Endothelial cell of umbilical vein (primary cell): Measurements from ENCODE around the gene ARMH4. TPM values are rescaled to one million over a fixed set of nuclear protein-coding genes. Genes with fewer than 3 reads are reported as not detected.

Experiments used
- BruUV-seq: library from RNA; stranded (reverse); fragments of 400-500 nt; replicated peaks from 2 replicates; lab custom pipeline; 2021; lab: Mats Ljungman, UMichigan
- CTCF ChIA-PET: fragments of 300-600, 350-600 bp; sonication (Branson Sonifier 250); formaldehyde crosslinking; loops from one replicate; lab custom pipeline; 2021; ENCODE audit warnings: antibody characterized with exemption, inconsistent platforms; lab: Charles Lee
- POLR2A ChIA-PET: fragments of 300-600, 350-600 bp; sonication (Branson Sonifier 250); formaldehyde crosslinking; loops from one replicate; lab custom pipeline; 2021; ENCODE audit warnings: antibody characterized with exemption, inconsistent platforms; lab: Charles Lee
- DNase-seq: peaks from one replicate; pipeline ENCODE4 v3.0.0-alpha.2; 2011; ENCODE audit warnings: low read depth, low spot score
- FAIRE-seq: peaks from 2 replicates; lab custom pipeline; 2011; peaks lifted over from hg19 to GRCh38; lab: Jason Lieb, UNC
- H2AFZ ChIP-seq: 2 replicates; pipeline ENCODE4 v1.6.0; 2012; ENCODE audit warnings: low read depth, low read length, control low read depth, inconsistent platforms
- H3K27ac ChIP-seq: 2 replicates; pipeline ENCODE4 v1.5.1; 2011; ENCODE audit warnings: low read depth, mild to moderate bottlenecking, control low read depth, low read length, moderate library complexity; ENCODE audit not compliant: insufficient read depth
- H3K27me3 ChIP-seq, 2 experiments: 2 replicates each; pipeline versions ENCODE4 v1.6.0 to v1.6.1; 2011; ENCODE audit warnings: low read length in 2 of 2, mixed read lengths in 1 of 2; ENCODE audit not compliant: control insufficient read depth in 2 of 2, insufficient read depth in 2 of 2
- H3K36me3 ChIP-seq, 2 experiments: 2 replicates in 1 of 2; 3 replicates in 1 of 2; pipeline ENCODE4 v1.5.1; 2011; ENCODE audit warnings: low read length in 2 of 2, mild to moderate bottlenecking in 1 of 2, moderate library complexity in 1 of 2; ENCODE audit not compliant: control insufficient read depth in 2 of 2, insufficient read depth in 2 of 2; ENCODE audit errors: extremely low read depth in 1 of 2
- H3K4me1 ChIP-seq: 3 replicates; pipeline ENCODE4 v1.5.1; 2011; ENCODE audit warnings: mild to moderate bottlenecking, low read length; ENCODE audit not compliant: control insufficient read depth, insufficient read depth; ENCODE audit errors: extremely low read depth
- H3K4me2 ChIP-seq: 2 replicates; pipeline ENCODE4 v1.6.1; 2011; ENCODE audit warnings: low read length, control low read depth, mixed read lengths; ENCODE audit not compliant: insufficient read depth
- H3K4me3 ChIP-seq, 3 experiments: fragments of 200-600 bp in 1 of 3; sonication (generic), shearing (Covaris generic) in 1 of 3; replicated peaks in 1 of 3; 2 replicates each; pipeline ENCODE4 v1.5.1; 2011 to 2016; ENCODE audit warnings: control low read depth in 3 of 3, low read length in 3 of 3, mild to moderate bottlenecking in 2 of 3, inconsistent platforms in 1 of 3, low read depth in 1 of 3, moderate library complexity in 1 of 3; ENCODE audit not compliant: insufficient read depth in 1 of 3
- H3K79me2 ChIP-seq: 2 replicates; pipeline ENCODE4 v1.6.0; 2012; ENCODE audit warnings: low read length, inconsistent platforms; ENCODE audit not compliant: control insufficient read depth, insufficient read depth
- H3K9ac ChIP-seq: replicated peaks from 2 replicates; pipeline ENCODE3; 2011; ENCODE audit warnings: low read length, control low read depth; ENCODE audit not compliant: insufficient read depth; ENCODE audit errors: extremely low read depth
- H3K9me1 ChIP-seq: replicated peaks from 3 replicates; pipeline ENCODE4 v1.6.0; 2011; ENCODE audit warnings: mild to moderate bottlenecking, low read length; ENCODE audit not compliant: control insufficient read depth, insufficient read depth; ENCODE audit errors: extremely low read depth
- H3K9me3 ChIP-seq: replicated peaks from 2 replicates; pipeline ENCODE4 v1.5.1; 2012; ENCODE audit warnings: low read length, inconsistent platforms; ENCODE audit not compliant: control insufficient read depth, insufficient read depth
- H4K20me1 ChIP-seq: replicated peaks from 2 replicates; pipeline ENCODE3; 2011; ENCODE audit warnings: mild to moderate bottlenecking, low read length; ENCODE audit not compliant: control insufficient read depth, insufficient read depth; ENCODE audit errors: extremely low read depth
- FOS ChIP-seq: IDR thresholded peaks from 2 replicates; pipeline ENCODE4 v1.6.1; 2011; ENCODE audit warnings: mild to moderate bottlenecking, low read length, moderate library complexity, borderline replicate concordance; ENCODE audit not compliant: insufficient read depth
- GATA2 ChIP-seq: IDR thresholded peaks from 2 replicates; pipeline ENCODE4 v1.7.0; 2011; ENCODE audit warnings: low read depth, mild to moderate bottlenecking, moderate library complexity, mixed read lengths, low read length; ENCODE audit not compliant: insufficient read length, insufficient read depth
- JUN ChIP-seq: IDR thresholded peaks from 2 replicates; pipeline ENCODE4 v1.6.1; 2011; ENCODE audit warnings: borderline replicate concordance, low read depth; ENCODE audit not compliant: insufficient read length, insufficient read depth
- POLR2A ChIP-seq: IDR thresholded peaks from 2 replicates; pipeline ENCODE4 v1.6.1; 2012; ENCODE audit warnings: low read depth, mild to moderate bottlenecking, control low read depth, low read length
- POLR2AphosphoS5 ChIP-seq: IDR thresholded peaks from 2 replicates; pipeline ENCODE4 v1.6.1; 2012; ENCODE audit warnings: low read depth, mild to moderate bottlenecking, control low read depth, low read length, moderate library complexity; ENCODE audit not compliant: insufficient read depth
- dilution Hi-C: fragments of 300-500 bp; cut with MboI; formaldehyde crosslinking; loops from one replicate; pipeline ENCODE4 v1.15.0; 2019; ENCODE audit warnings: low sequenced_read_pairs; ENCODE audit not compliant: extremely low pct_ligation_motif_present
- intact Hi-C: fragments of 100-400 bp; cut with micrococcal nuclease; formaldehyde crosslinking; loops from one replicate; pipeline ENCODE4 v1.10.0; 2022
- polyA plus RNA-seq, 4 experiments: library from polyadenylated mRNA; depleted of rRNA in 3 of 4; stranded (reverse) in 3 of 4; unstranded in 1 of 4; fragments of >200 nt; gene quantifications; 2 replicates each; pipeline versions ENCODE4 v1.2.1 to v1.2.3, GENCODE V29; 2011 to 2012; ENCODE audit warnings: missing spikeins in 1 of 4
- total RNA-seq: library from RNA; stranded (reverse); gene quantifications from 2 replicates; pipeline ENCODE4 v1.2.3, GENCODE V29; 2021

ARMH4 gene
- total and polyA plus RNA-seq, 2 donors (not counting 3 experiments of a cell fraction or from before 2014, with no cell fraction given) = 1.1 to 3.0 TPM

GRCh38 chr14:58145936-58146335 lies 6.1 kb downstream of the ARMH4 start:
- ChIA-PET POLR2A (no interaction called here), CTCF (interaction anchor here (0.7 kb wide), 1 partner anchor 38 kb away, joined by 3 read pairs; no protein-coding TSS in a partner anchor)
- TF ChIP-seq POLR2A = no peak
- TF ChIP-seq FOS = no peak
- TF ChIP-seq JUN = no peak
- Histone ChIP-seq H3K27ac (no peak overlapping the region), H3K27me3 (peaks cover 20 to 36% of the 10 kb centered on the region in 2 experiments), H4K20me1 (no peaks in the 10 kb centered on the region), H3K79me2 (no peaks in the 10 kb centered on the region), H3K9ac (no peak overlapping the region), H3K4me3 (no peak overlapping the region), H2AFZ (no peak overlapping the region), H3K9me3 (no peaks in the 10 kb centered on the region), H3K9me1 (no peaks in the 10 kb centered on the region), H3K4me1 (no peaks in the 10 kb centered on the region), H3K36me3 (no peaks in the 10 kb centered on the region), H3K4me2 (no peak overlapping the region)
- BruUV-seq = no TSS peak
- FAIRE-seq = no peak
- intact Hi-C loops (no loop called here), dilution Hi-C loops (no loop called here)
- no peak for DNase-seq

- no peak overlapping the region for H2AFZ ChIP-seq
- H3K27me3 ChIP-seq = peaks cover 0 to 8% of the 10 kb centered on the region in 2 experiments
- H3K4me1 ChIP-seq = no peaks in the 10 kb centered on the region
- no peaks in the 10 kb centered on the region for H3K9me3 ChIP-seq
- dilution Hi-C loops = no loop called here
- no peaks in the 10 kb centered on the region for H3K79me2 ChIP-seq
- CTCF ChIA-PET = interaction anchor here (1.4 to 1.7 kb wide), 2 partner anchors 10 to 24 kb away, joined by 4 to 7 read pairs; no protein-coding TSS in a partner anchor
- no peaks in the 10 kb centered on the region for H3K36me3 ChIP-seq
- no peak overlapping the region for H3K27ac ChIP-seq
- POLR2A ChIA-PET = no interaction called here
- TF ChIP-seq POLR2AphosphoS5 (no peak), GATA2 (no peak), POLR2A (no peak)
- FAIRE-seq (no peak), DNase-seq (no peak)
- H3K9me1 ChIP-seq = no peaks in the 10 kb centered on the region
- H3K9ac ChIP-seq = no peak overlapping the region
- BruUV-seq = no TSS peak
- H3K4me2 ChIP-seq = no peak overlapping the region
- no peaks in the 10 kb centered on the region for H4K20me1 ChIP-seq
- intact Hi-C loops = no loop called here
- no peak overlapping the region for H3K4me3 ChIP-seq
These were observed 8.9 kb downstream of the ARMH4 start for GRCh38 chr14:58143106-58143505.
